ENCODE results near the gene MITF. TPM values are rescaled to one million over a fixed set of nuclear protein-coding genes. Genes with fewer than 3 reads are reported as not detected.

Gene MITF
- total RNA-seq, 1 experiment from 2014 or later, result 40.3 TPM

DNA sequence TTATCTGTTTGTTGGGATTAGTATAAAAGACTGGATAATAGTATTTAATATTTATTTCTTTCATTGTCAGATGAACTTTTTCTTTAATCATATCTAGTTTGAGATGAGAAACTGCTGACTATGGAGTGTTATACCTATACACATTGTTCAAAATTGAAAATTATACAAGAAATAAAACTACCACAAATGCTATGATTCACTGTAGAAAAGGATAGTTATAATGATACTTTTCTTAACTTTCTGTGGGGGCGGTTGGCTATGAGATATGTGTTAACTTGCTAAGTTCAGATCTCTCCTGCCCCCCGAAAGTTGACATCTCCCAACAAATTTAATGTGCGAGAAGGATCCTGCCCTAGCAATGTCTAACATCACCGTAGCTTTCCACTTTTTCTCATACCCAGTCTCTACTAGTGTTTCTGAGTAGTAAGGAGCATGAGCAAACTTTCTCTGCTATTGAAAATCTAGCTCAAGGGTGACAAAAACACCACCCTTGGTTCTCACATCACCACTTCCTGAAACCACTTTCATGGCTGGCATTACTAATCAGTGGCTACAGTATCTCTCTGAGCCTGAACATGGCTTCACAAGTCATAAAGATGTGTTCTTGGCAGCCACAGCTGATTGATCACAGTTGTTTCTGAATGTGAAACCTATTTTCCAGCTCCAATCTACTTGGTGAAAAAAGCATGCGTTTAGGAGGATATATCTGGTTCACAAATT is 244.4 kb downstream of the MITF start:
- Mint-ChIP-seq H3K27ac (ENCODE audit: unreplicated experiment) (no peak overlapping the region), H3K4me3 (ENCODE audit: low read depth, unreplicated experiment) (no peak overlapping the region), H3K27me3 (ENCODE audit: unreplicated experiment) (no peaks in the 10 kb centered on the region), H3K9me3 (ENCODE audit: low read depth, unreplicated experiment) (peaks cover 3% of the 10 kb centered on the region), H3K36me3 (ENCODE audit: insufficient read depth, unreplicated experiment) (no peaks in the 10 kb centered on the region), H3K4me1 (ENCODE audit: low read depth, unreplicated experiment) (peaks cover 10% of the 10 kb centered on the region)
- intact Hi-C loops (cut with micrococcal nuclease; ENCODE audit: unreplicated experiment), result no loop called here
- TF ChIP-seq CTCF (IDR thresholded peaks at IDR 0.05; ENCODE audit: unreplicated experiment), result no peak
- CTCF ChIA-PET, result interaction anchor here (0.6 kb wide), 1 partner anchor 677 kb away, joined by 3 read pairs; no protein-coding TSS in a partner anchor
- BruUV-seq (replicated peaks), result no TSS peak
- no peak for DNase-seq

DNA sequence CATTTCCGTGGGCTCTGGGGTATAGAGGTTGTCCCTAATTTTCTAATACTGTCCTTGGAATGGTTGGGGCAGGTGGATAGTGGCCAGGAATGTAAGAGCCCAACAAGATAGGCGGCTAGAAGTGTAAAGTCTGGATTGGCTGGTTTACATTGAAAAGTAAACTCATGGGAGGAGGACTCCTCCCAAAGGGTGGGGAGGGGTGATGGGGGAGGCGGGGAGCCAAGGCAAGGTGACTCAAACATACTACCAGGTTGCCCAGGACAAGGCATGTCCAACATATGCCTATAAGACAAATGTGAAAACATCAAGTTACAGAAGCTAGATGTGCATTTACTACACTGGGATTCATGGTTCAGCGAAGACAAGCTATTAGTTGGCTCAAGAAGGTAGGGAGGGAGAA is 246.0 kb downstream of the MITF start:
- H3K36me3 Mint-ChIP-seq (ENCODE audit: insufficient read depth, unreplicated experiment), result no peaks in the 10 kb centered on the region

GRCh38 chr3:69986419-69986818 is 247.2 kb downstream of the MITF start:
- DNase-seq, result no peak
- H3K27me3 Mint-ChIP-seq (ENCODE audit: unreplicated experiment), result no peaks in the 10 kb centered on the region
- H3K9me3 Mint-ChIP-seq (ENCODE audit: low read depth, unreplicated experiment), result no peaks in the 10 kb centered on the region
- no peak overlapping the region for H3K27ac Mint-ChIP-seq (ENCODE audit: unreplicated experiment)
- no TSS peak for BruUV-seq (replicated peaks)
- CTCF ChIA-PET, result no interaction called here
- H3K4me3 Mint-ChIP-seq (ENCODE audit: low read depth, unreplicated experiment), result no peak overlapping the region
- H3K36me3 Mint-ChIP-seq (ENCODE audit: insufficient read depth, unreplicated experiment), result no peaks in the 10 kb centered on the region
- H3K4me1 Mint-ChIP-seq (ENCODE audit: low read depth, unreplicated experiment), result peaks cover 10% of the 10 kb centered on the region
- intact Hi-C loops (cut with micrococcal nuclease; ENCODE audit: unreplicated experiment), result no loop called here
- no peak for TF ChIP-seq CTCF (IDR thresholded peaks at IDR 0.05; ENCODE audit: unreplicated experiment)

More for the DNA sequence above, 246.0 kb downstream of the MITF start:
- no TSS peak for BruUV-seq (replicated peaks)
- intact Hi-C loops (cut with micrococcal nuclease; ENCODE audit: unreplicated experiment), result no loop called here
- Mint-ChIP-seq H3K4me3 (ENCODE audit: low read depth, unreplicated experiment) (no peak overlapping the region), H3K27ac (ENCODE audit: unreplicated experiment) (no peak overlapping the region), H3K4me1 (ENCODE audit: low read depth, unreplicated experiment) (peaks cover 10% of the 10 kb centered on the region), H3K9me3 (ENCODE audit: low read depth, unreplicated experiment) (peaks cover 3% of the 10 kb centered on the region), H3K27me3 (ENCODE audit: unreplicated experiment) (no peaks in the 10 kb centered on the region)
- CTCF ChIA-PET, result no interaction called here
- no peak for TF ChIP-seq CTCF (IDR thresholded peaks at IDR 0.05; ENCODE audit: unreplicated experiment)
- DNase-seq, result no peak

- H3K36me3 Mint-ChIP-seq (ENCODE audit: insufficient read depth, unreplicated experiment), result no peaks in the 10 kb centered on the region
- H3K27ac Mint-ChIP-seq (ENCODE audit: unreplicated experiment), result no peak overlapping the region
- peaks cover 5% of the 10 kb centered on the region for H3K4me1 Mint-ChIP-seq (ENCODE audit: low read depth, unreplicated experiment)
- no peaks in the 10 kb centered on the region for H3K9me3 Mint-ChIP-seq (ENCODE audit: low read depth, unreplicated experiment)
- no peak for TF ChIP-seq CTCF (IDR thresholded peaks at IDR 0.05; ENCODE audit: unreplicated experiment)
- H3K4me3 Mint-ChIP-seq (ENCODE audit: low read depth, unreplicated experiment), result no peak overlapping the region
- H3K27me3 Mint-ChIP-seq (ENCODE audit: unreplicated experiment), result no peaks in the 10 kb centered on the region
- no TSS peak for BruUV-seq (replicated peaks)
- intact Hi-C loops (cut with micrococcal nuclease; ENCODE audit: unreplicated experiment), result no loop called here
- no peak for DNase-seq
- CTCF ChIA-PET, result no interaction called here
These were observed 248.6 kb downstream of the MITF start for GRCh38 chr3:69987833-69988232.

All from Calu3 (cell line).